Transverse colon (tissue), 4 donors: ENCODE data around the gene BMPER. TPM values are rescaled to one million over a fixed set of nuclear protein-coding genes. Genes with fewer than 3 reads are reported as not detected.

Experiments used
- DNase-seq: peaks from one replicate; pipeline ENCODE4 v3.0.0-alpha.2; 2019
- H3K27ac ChIP-seq, 4 donors: fragments of 200-600 bp; sonication (generic); 2 replicates each; pipeline ENCODE4 v1.5.1; 2016 to 2018; ENCODE audit warnings: inconsistent platforms in 4 of 4
- H3K27me3 ChIP-seq: fragments of 200-600 bp; sonication (generic); 2 replicates; pipeline ENCODE4 v1.5.1; 2017; ENCODE audit warnings: inconsistent platforms
- H3K36me3 ChIP-seq, 4 donors: fragments of 200-600 bp; sonication (generic); 2 replicates each; pipeline ENCODE4 v1.5.1; 2017 to 2019; ENCODE audit warnings: inconsistent platforms in 4 of 4
- H3K4me1 ChIP-seq, 4 donors: fragments of 200-600 bp; sonication (generic); 2 replicates each; pipeline ENCODE4 v1.5.1; 2017 to 2020; ENCODE audit warnings: inconsistent platforms in 4 of 4
- H3K4me3 ChIP-seq, 4 donors: fragments of 200-600 bp; sonication (generic); 1 replicate in 1 of 4; 2 replicates in 3 of 4; pipeline versions ENCODE4 v1.5.1 to v1.6.1; 2017 to 2019; ENCODE audit warnings: inconsistent platforms in 4 of 4
- H3K9me3 ChIP-seq, 2 donors: fragments of 200-600 bp; sonication (generic); 2 replicates each; pipeline ENCODE4 v1.5.1; 2017 to 2019; ENCODE audit warnings: inconsistent platforms in 2 of 2
- CTCF ChIP-seq, 5 experiments: fragments of 200-600 bp in 3 of 5; fragments of 450-650 bp in 2 of 5; sonication (generic) in 3 of 5; IDR thresholded peaks; 1 replicate in 2 of 5; 2 replicates in 3 of 5; pipeline ENCODE4 v1.5.1; 2016 to 2017; ENCODE audit warnings: antibody characterized with exemption in 5 of 5, inconsistent platforms in 3 of 5, mild to moderate bottlenecking in 2 of 5, moderate library complexity in 1 of 5
- EP300 ChIP-seq: sonication (generic); formaldehyde crosslinking; IDR thresholded peaks from one replicate; pipeline ENCODE4 v1.6.1; 2017; ENCODE audit warnings: antibody characterized with exemption, low read depth
- POLR2A ChIP-seq: fragments of 450-650 bp; IDR thresholded peaks from one replicate; pipeline ENCODE4 v1.6.1; 2016; ENCODE audit warnings: antibody characterized with exemption, mild to moderate bottlenecking, moderate library complexity
- POLR2AphosphoS5 ChIP-seq, 3 donors: sonication (generic); formaldehyde crosslinking; IDR thresholded peaks; one replicate each; pipeline ENCODE4 v1.6.1; 2016; ENCODE audit warnings: antibody characterized with exemption in 3 of 3
- WGBS, 2 donors: methylation state at CpG; one replicate each; pipeline ENCODE4 v1.1.5; 2018; ENCODE audit warnings: low coverage in 1 of 2; 5-methylcytosine and 5-hydroxymethylcytosine counted together
- in situ Hi-C, 4 donors: fragments of 200-750 bp; cut with MboI; loops; one replicate each; pipeline versions ENCODE4 v1.15.0 to v1.15.1; 2017; ENCODE audit warnings: low sequenced_read_pairs in 3 of 4, low pct_ligation_motif_present in 1 of 4, low pct_unique_long_range_greater_than_20kb in 1 of 4
- intact Hi-C: fragments of 100-400 bp; cut with DNase I; formaldehyde crosslinking; loops from one replicate; pipeline ENCODE4 v1.15.1; 2023; ENCODE audit warnings: low total_unique reads
- total RNA-seq, 4 donors: library from RNA; depleted of rRNA; stranded (reverse); fragments of >200 nt; gene quantifications; one replicate each; pipeline ENCODE4 v1.1.0, GENCODE V29; 2016

The BMPER gene
- total RNA-seq, 4 donors from 2014 or later: 1.00 to 2.5 (median 1.8) TPM

- WGBS, 2 donors: 86% methylated on average over 1 of the region's 1 CpG; no CpG with 5 or more reads in 1 of the 2 donors
- TF ChIP-seq POLR2A (no peak), POLR2AphosphoS5 (IDR thresholded peaks at IDR 0.05) (no peak), CTCF (IDR thresholded peaks at IDR 0.05) (no peak), EP300 (no peak)
- Histone ChIP-seq H3K36me3 (no peaks in the 10 kb centered on the region), H3K9me3 (no peaks in the 10 kb centered on the region), H3K4me3 (no peak overlapping the region), H3K27me3 (no peaks in the 10 kb centered on the region), H3K4me1 (no peaks in the 10 kb centered on the region), H3K27ac (no peak overlapping the region)
- no peak for DNase-seq
- intact Hi-C loops: no loop called here
- in situ Hi-C loops: no loop called here
These were observed 63.3 kb downstream of the BMPER start for GRCh38 chr7:33968591-33968990.

GRCh38 chr7:33970536-33970935 lies 65.2 kb downstream of the BMPER start:
- in situ Hi-C loops: no loop called here
- WGBS, 2 donors: 82 to 100% methylated on average over 1 to 5 of the region's 5 CpGs

GRCh38 chr7:33971106-33971505 lies 65.8 kb downstream of the BMPER start:
- WGBS, 2 donors: 81 to 90% methylated on average over 2 to 3 of the region's 3 CpGs
- in situ Hi-C loops: no loop called here
- Histone ChIP-seq H3K9me3 (no peaks in the 10 kb centered on the region), H3K4me3 (no peak overlapping the region), H3K36me3 (no peaks in the 10 kb centered on the region), H3K27ac (no peak overlapping the region), H3K4me1 (no peaks in the 10 kb centered on the region), H3K27me3 (no peaks in the 10 kb centered on the region)
- TF ChIP-seq CTCF (IDR thresholded peaks at IDR 0.05): no peak
- no peak for DNase-seq
- intact Hi-C loops: no loop called here

More at GRCh38 chr7:33970536-33970935, 65.2 kb downstream of the BMPER start:
- Histone ChIP-seq H3K4me3 (no peak overlapping the region), H3K27me3 (no peaks in the 10 kb centered on the region), H3K4me1 (no peaks in the 10 kb centered on the region), H3K9me3 (no peaks in the 10 kb centered on the region), H3K27ac (no peak overlapping the region), H3K36me3 (no peaks in the 10 kb centered on the region)
- no peak for DNase-seq
- no peak for TF ChIP-seq CTCF (IDR thresholded peaks at IDR 0.05)
- TF ChIP-seq POLR2AphosphoS5 (IDR thresholded peaks at IDR 0.05): no peak
- TF ChIP-seq POLR2A: no peak
- no peak for TF ChIP-seq EP300
- intact Hi-C loops: no loop called here

GRCh38 chr7:33973231-33974015 lies 68.1 kb downstream of the BMPER start:
- H3K36me3 ChIP-seq: no peaks in the 10 kb centered on the region
- in situ Hi-C loops: no loop called here
- intact Hi-C loops: no loop called here

More at GRCh38 chr7:33973231-33974015, 68.1 kb downstream of the BMPER start:
- WGBS, 2 donors: 82% methylated on average over 5 of the region's 5 CpGs; no CpG with 5 or more reads in 1 of the 2 donors
- TF ChIP-seq POLR2A (no peak), POLR2AphosphoS5 (IDR thresholded peaks at IDR 0.05) (no peak), CTCF (IDR thresholded peaks at IDR 0.05) (no peak), EP300 (no peak)
- DNase-seq: no peak
- H3K27me3 ChIP-seq: no peaks in the 10 kb centered on the region
- no peaks in the 10 kb centered on the region for H3K4me1 ChIP-seq
- H3K9me3 ChIP-seq: no peaks in the 10 kb centered on the region
- no peak overlapping the region for H3K27ac ChIP-seq
- H3K4me3 ChIP-seq: no peak overlapping the region
